H9 (cell line): ENCODE results near the gene CDK14. TPM values are rescaled to one million over a fixed set of nuclear protein-coding genes. Genes with fewer than 3 reads are reported as not detected.

Experiments used
- DNase-seq: peaks from one replicate; pipeline ENCODE4 v3.0.0-alpha.2; 2017
- H2AFZ ChIP-seq: one replicate; pipeline ENCODE4 v1.6.1; 2013; ENCODE audit warnings: mild to moderate bottlenecking, low read length, control low read depth, moderate library complexity
- H2AK5ac ChIP-seq: 2 replicates; pipeline ENCODE4 v1.6.1; 2013; ENCODE audit warnings: low read length, control low read depth, mixed read lengths; ENCODE audit not compliant: insufficient read length
- H2BK120ac ChIP-seq: one replicate; pipeline ENCODE4 v1.6.1; 2013; ENCODE audit warnings: low read depth, mild to moderate bottlenecking, low read length, control low read depth, inconsistent platforms; ENCODE audit not compliant: poor library complexity, severe bottlenecking
- H2BK12ac ChIP-seq: 2 replicates; pipeline ENCODE4 v1.6.1; 2013; ENCODE audit warnings: low read length, control low read depth, mixed read lengths, low read depth; ENCODE audit not compliant: insufficient read length
- H2BK15ac ChIP-seq: 2 replicates; pipeline ENCODE4 v1.6.1; 2013; ENCODE audit warnings: low read depth, low read length, control low read depth
- H2BK20ac ChIP-seq: one replicate; pipeline ENCODE4 v1.6.1; 2013; ENCODE audit warnings: low read depth, mild to moderate bottlenecking, low read length, control low read depth, inconsistent platforms; ENCODE audit not compliant: poor library complexity, severe bottlenecking
- H2BK5ac ChIP-seq: 2 replicates; pipeline ENCODE4 v1.6.1; 2013; ENCODE audit warnings: low read length, control low read depth, mixed read lengths; ENCODE audit not compliant: insufficient read length
- H3K14ac ChIP-seq: 2 replicates; pipeline ENCODE4 v1.6.1; 2013; ENCODE audit warnings: low read length, control low read depth; ENCODE audit not compliant: insufficient read depth
- H3K18ac ChIP-seq: 2 replicates; pipeline ENCODE4 v1.6.1; 2013; ENCODE audit warnings: low read depth, mild to moderate bottlenecking, mixed read lengths, low read length, control low read depth; ENCODE audit not compliant: insufficient read length
- H3K23ac ChIP-seq: 2 replicates; pipeline ENCODE4 v1.6.1; 2013; ENCODE audit warnings: low read length, control low read depth, mixed read lengths, low read depth; ENCODE audit not compliant: insufficient read length
- H3K23me2 ChIP-seq: 2 replicates; pipeline ENCODE4 v1.6.1; 2013; ENCODE audit warnings: low read depth, mild to moderate bottlenecking, mixed read lengths, low read length, control low read depth; ENCODE audit not compliant: insufficient read length, poor library complexity, severe bottlenecking
- H3K27ac ChIP-seq: 2 replicates; pipeline ENCODE4 v1.5.1; 2013; ENCODE audit warnings: low read length, control low read depth, mixed read lengths, low read depth; ENCODE audit not compliant: insufficient read length
- H3K27me3 ChIP-seq: 2 replicates; pipeline ENCODE4 v1.6.1; 2013; ENCODE audit warnings: low read length, control low read depth, inconsistent platforms; ENCODE audit not compliant: insufficient read depth
- H3K4ac ChIP-seq: 2 replicates; pipeline ENCODE4 v1.6.1; 2013; ENCODE audit warnings: low read depth, mild to moderate bottlenecking, control low read depth, inconsistent platforms, low read length, moderate library complexity
- H3K4me1 ChIP-seq: 2 replicates; pipeline ENCODE4 v1.6.1; 2013; ENCODE audit warnings: low read length, control low read depth, inconsistent platforms; ENCODE audit not compliant: insufficient read depth
- H3K4me2 ChIP-seq: 2 replicates; pipeline ENCODE4 v1.6.1; 2013; ENCODE audit warnings: low read length, control low read depth, mixed read lengths; ENCODE audit not compliant: insufficient read length, insufficient read depth
- H3K56ac ChIP-seq: 2 replicates; pipeline ENCODE4 v1.6.1; 2013; ENCODE audit warnings: low read depth, mild to moderate bottlenecking, mixed read lengths, low read length, control low read depth; ENCODE audit not compliant: insufficient read length
- H3K79me1 ChIP-seq: 2 replicates; pipeline ENCODE4 v1.6.1; 2013; ENCODE audit warnings: low read depth, mild to moderate bottlenecking, moderate library complexity, low read length, control low read depth, inconsistent platforms; ENCODE audit not compliant: insufficient read depth, poor library complexity, severe bottlenecking
- H3K79me2 ChIP-seq: 2 replicates; pipeline ENCODE4 v1.6.1; 2013; ENCODE audit warnings: low read length, control low read depth, inconsistent platforms; ENCODE audit not compliant: insufficient read depth
- H3K9ac ChIP-seq: 2 replicates; pipeline ENCODE4 v1.6.1; 2013; ENCODE audit warnings: low read length, control low read depth, mixed read lengths; ENCODE audit not compliant: insufficient read length; ENCODE audit errors: extremely low read depth
- H3K9me3 ChIP-seq: one replicate; pipeline ENCODE4 v1.6.1; 2013; ENCODE audit warnings: low read depth, low read length, inconsistent platforms; ENCODE audit not compliant: control insufficient read depth
- H3T11ph ChIP-seq: one replicate; pipeline ENCODE4 v1.6.1; 2013; ENCODE audit warnings: mild to moderate bottlenecking, low read length, control low read depth, inconsistent platforms
- H4K20me1 ChIP-seq: one replicate; pipeline ENCODE4 v1.6.1; 2013; ENCODE audit not compliant: control insufficient read depth, insufficient read length, insufficient read depth
- H4K5ac ChIP-seq: 2 replicates; pipeline ENCODE4 v1.6.1; 2013; ENCODE audit warnings: low read depth, mild to moderate bottlenecking, mixed read lengths, low read length, control low read depth; ENCODE audit not compliant: insufficient read length
- H4K8ac ChIP-seq: replicated peaks from 2 replicates; pipeline ENCODE4 v1.6.1; 2013; ENCODE audit warnings: low read length, control low read depth, mixed read lengths, low read depth; ENCODE audit not compliant: insufficient read length
- H4K91ac ChIP-seq: 2 replicates; pipeline ENCODE4 v1.6.1; 2013; ENCODE audit warnings: low read depth, mild to moderate bottlenecking, moderate library complexity, mixed read lengths, low read length, control low read depth; ENCODE audit not compliant: insufficient read length
- H3K27ac Mint-ChIP-seq, 3 experiments: 2 replicates in 2 of 3; 3 replicates in 1 of 3; pipeline ENCODE4 v1.8.0; 2020 to 2021; ENCODE audit warnings: mixed read lengths in 3 of 3, mild to moderate bottlenecking in 1 of 3, moderate library complexity in 1 of 3
- H3K27me3 Mint-ChIP-seq: 2 replicates; pipeline ENCODE4 v1.8.0; 2021; ENCODE audit warnings: low read depth, mild to moderate bottlenecking, moderate library complexity, mixed read lengths
- H3K36me3 Mint-ChIP-seq, 3 experiments: 2 replicates in 2 of 3; 3 replicates in 1 of 3; pipeline ENCODE4 v1.8.0; 2020 to 2021; ENCODE audit warnings: low read depth in 3 of 3, mixed read lengths in 3 of 3; ENCODE audit not compliant: insufficient read depth in 1 of 3
- H3K4me1 Mint-ChIP-seq, 2 experiments: 2 replicates each; pipeline ENCODE4 v1.8.0; 2020; ENCODE audit warnings: mixed read lengths in 2 of 2
- H3K4me3 Mint-ChIP-seq, 2 experiments: 2 replicates in 1 of 2; 3 replicates in 1 of 2; pipeline ENCODE4 v1.8.0; 2020 to 2021; ENCODE audit warnings: mild to moderate bottlenecking in 2 of 2, mixed read lengths in 2 of 2, moderate library complexity in 1 of 2
- H3K9me3 Mint-ChIP-seq, 2 experiments: 2 replicates in 1 of 2; 3 replicates in 1 of 2; pipeline ENCODE4 v1.8.0; 2020; ENCODE audit warnings: mild to moderate bottlenecking in 2 of 2, mixed read lengths in 2 of 2, moderate library complexity in 1 of 2
- CTCF ChIP-seq: fragments of 200-600 bp; sonication (generic); conservative IDR thresholded peaks from 3 replicates; pipeline ENCODE4 v1.8.0; 2021; ENCODE audit warnings: antibody characterized with exemption, mild to moderate bottlenecking
- WGBS: extraction: QIAGEN DNeasy Blood & Tissue Kit; methylation state at CpG from one replicate; pipeline ENCODE4 v1.1.7; 2013; ENCODE audit warnings: missing lambda C conversion rate, low lambda C conversion rate, mixed read lengths; ENCODE audit not compliant: insufficient read length; ENCODE audit errors: extremely low coverage; 5-methylcytosine and 5-hydroxymethylcytosine counted together
- total RNA-seq: library from RNA; stranded (reverse); gene quantifications from 2 replicates; pipeline ENCODE4 v1.2.1, GENCODE V29; 2021

The CDK14 gene
- total RNA-seq, 1 experiment from 2014 or later: 23.9 TPM

DNA sequence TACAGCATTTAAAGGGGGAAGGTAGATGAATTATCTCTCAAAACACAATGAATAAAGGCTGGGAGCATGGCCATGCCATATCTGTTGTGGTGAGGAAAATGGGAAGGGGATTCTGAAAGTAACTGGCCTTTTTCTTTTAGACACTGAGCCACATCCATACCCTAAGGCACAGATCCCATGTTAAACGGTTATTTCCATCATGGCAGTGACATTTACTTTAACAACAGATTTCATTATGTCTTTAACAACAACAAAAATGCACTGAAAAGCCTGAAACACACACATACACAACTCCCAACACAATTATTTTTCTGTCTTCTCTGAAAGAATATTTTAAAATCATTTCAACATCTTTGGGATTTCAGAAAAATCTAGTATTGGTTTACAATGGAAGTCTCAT lies 492.0 kb downstream of the CDK14 start:
- Histone ChIP-seq H2AFZ (no peak overlapping the region), H3K4ac (no peak overlapping the region), H2AK5ac (no peak overlapping the region), H3K9me3 (no peaks in the 10 kb centered on the region), H3K56ac (no peak overlapping the region), H3K4me2 (no peak overlapping the region), H3K27ac (no peak overlapping the region), H2BK120ac (no peak overlapping the region), H3K4me1 (no peaks in the 10 kb centered on the region), H3K18ac (no peak overlapping the region), H4K5ac (no peak overlapping the region), H4K91ac (no peak overlapping the region), H3K27me3 (no peaks in the 10 kb centered on the region), H4K8ac (no peak overlapping the region), H3K23ac (no peak overlapping the region), H2BK20ac (no peak overlapping the region), H4K20me1 (no peaks in the 10 kb centered on the region), H3K79me1 (no peaks in the 10 kb centered on the region), H3K23me2 (no peaks in the 10 kb centered on the region), H3K14ac (no peak overlapping the region), H2BK15ac (no peak overlapping the region), H3K79me2 (no peaks in the 10 kb centered on the region), H3T11ph (no peak overlapping the region), H2BK5ac (no peak overlapping the region), H2BK12ac (no peak overlapping the region), H3K9ac (no peak overlapping the region)
- Mint-ChIP-seq H3K4me1 (peaks cover 6 to 8% of the 10 kb centered on the region in 2 experiments), H3K9me3 (no peaks in the 10 kb centered on the region), H3K27ac (no peak overlapping the region), H3K36me3 (no peaks in the 10 kb centered on the region), H3K4me3 (no peak overlapping the region), H3K27me3 (no peaks in the 10 kb centered on the region)
- TF ChIP-seq CTCF: no peak
- no CpG with 5 or more reads among the region's 1 CpG for WGBS
- no peak for DNase-seq
